Stimulated activated CD8-positive, alpha-beta memory T cell treated with anti-CD3 and anti-CD28 coated beads, Interleukin-12 subunit alpha, Interleukin-12 subunit beta, amount 100 ng/mL, for 1 hour (primary cell): ENCODE data around the gene SPATA16.
"Not testable (repeated sequence)": the region's sequence is repeated elsewhere in the genome, so short reads cannot be mapped to it uniquely, and the experiment has no call there.

Experiments used
- DNase-seq: peaks from one replicate; pipeline ENCODE4 v3.0.0-alpha.2; 2020; ENCODE audit warnings: low read depth

Gene SPATA16

DNA sequence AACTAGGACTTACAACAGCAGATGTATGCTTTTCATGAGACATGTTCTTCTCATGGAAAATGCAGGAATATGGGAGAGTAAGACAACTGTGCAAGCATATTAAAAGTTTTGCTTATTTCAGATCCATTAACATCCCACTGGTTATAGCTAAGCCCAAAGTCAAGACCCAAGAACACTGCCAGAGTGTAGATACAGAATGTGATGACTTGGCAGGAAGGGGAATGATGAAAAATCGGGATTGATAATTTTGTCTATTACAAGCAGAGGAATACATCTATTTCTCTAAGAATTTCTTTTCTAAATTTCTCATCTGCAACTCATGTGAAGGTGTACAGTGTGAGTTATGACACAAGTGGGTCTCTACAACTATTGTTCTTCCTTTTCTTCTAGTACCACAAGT is 76.4 kb downstream of the SPATA16 start:
- no peak for DNase-seq

- no peak for DNase-seq
Observed at GRCh38 chr3:173058229-173058628, 82.8 kb downstream of the SPATA16 start.

DNA sequence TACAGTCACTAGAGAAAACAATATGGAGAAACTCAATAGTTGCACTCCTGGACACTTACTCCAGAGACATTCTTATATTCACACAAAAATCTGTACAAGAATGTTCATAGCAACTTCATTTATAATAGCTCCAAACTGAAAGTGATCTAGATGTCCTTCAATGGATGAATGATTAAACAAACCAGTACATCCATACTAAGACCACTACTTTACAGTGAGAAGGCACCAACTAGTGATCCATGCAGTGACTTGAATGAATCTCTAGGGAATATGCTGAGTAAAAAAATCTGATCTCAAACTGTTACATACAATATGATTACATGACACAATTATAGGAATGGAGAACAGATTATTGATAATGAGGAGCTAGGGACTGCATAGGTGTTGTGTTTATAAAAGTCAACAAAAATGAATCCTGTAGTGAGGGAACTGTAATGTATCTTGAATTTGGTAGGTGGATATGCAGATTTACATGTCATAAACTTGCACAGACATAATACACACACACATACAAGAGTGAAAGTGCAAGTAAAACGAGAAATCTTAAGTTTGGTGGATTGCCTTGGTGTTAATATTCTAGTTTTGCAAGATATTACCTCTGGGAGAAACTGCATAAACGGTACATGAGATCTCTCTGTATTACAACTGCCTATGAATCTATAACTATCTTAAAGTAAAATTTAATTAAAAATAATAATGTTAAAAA is 85.7 kb downstream of the SPATA16 start:
- no peak for DNase-seq

DNA sequence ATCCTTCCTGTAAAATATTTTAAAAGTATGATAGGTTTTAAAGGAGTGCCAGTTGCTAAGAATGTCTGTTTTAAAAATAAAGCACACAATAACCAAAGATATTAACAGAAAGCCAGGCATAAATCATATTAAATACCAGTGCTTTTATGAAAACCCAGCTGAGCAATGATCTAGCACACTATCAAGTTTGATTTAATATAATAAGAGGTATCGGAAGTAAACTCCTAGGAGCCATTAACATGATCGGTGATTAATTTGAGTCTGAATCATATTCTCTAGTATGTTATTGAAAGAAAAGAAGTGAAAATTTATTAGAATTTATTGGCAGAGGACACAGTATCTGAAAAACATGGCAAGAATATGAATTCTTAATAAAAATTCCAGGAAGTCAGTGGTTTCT is 91.7 kb downstream of the SPATA16 start:
- no peak for DNase-seq

- DNase-seq: no peak
Observed at GRCh38 chr3:173045770-173046382, 95.2 kb downstream of the SPATA16 start.

DNA sequence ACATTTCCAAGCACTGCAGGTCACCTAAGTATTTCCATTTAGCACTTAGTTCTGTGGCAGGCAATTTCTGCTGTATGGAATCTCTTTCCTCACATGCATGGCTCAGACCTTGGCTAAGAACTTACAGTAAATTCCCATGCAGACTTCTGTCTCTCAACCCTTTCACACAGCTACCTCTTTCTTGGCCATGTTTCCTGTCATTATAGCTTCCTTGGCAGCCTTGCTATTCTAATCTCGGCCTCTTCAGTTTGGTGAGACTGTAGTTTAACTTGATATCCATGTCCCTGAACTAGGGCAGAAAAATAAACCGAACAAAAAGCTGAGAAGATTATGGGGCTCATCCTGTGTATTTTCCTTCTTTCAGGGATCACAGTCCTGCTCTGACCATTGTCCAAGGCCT is 96.0 kb downstream of the SPATA16 start:
- no peak for DNase-seq

DNA sequence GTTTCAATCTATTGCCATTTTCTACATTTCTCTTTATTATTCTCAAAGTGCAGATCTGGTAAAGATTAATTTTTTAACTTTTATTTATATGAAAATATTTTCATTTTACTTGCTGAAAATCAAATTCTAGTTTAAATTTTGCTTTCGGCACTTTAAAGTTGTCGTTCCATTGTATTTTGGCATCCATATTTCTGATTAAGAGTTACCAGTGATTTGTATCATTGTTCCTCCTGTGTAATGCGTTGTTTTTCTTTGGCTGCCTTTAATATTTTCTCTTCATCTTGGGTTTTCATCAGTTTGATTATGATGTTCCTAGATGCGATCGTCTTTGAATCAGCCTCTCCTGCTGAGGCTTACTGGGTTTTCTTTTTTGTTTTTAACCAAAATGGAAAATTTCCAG is 97.3 kb downstream of the SPATA16 start:
- no peak for DNase-seq

- no peak for DNase-seq
Observed at GRCh38 chr3:173038484-173038871, 102.6 kb downstream of the SPATA16 start.

GRCh38 chr3:173037840-173038483 is 103.1 kb downstream of the SPATA16 start:
- DNase-seq: no peak

- DNase-seq: no peak
Observed at GRCh38 chr3:173030273-173030672, 110.8 kb downstream of the SPATA16 start.

GRCh38 chr3:173028351-173028750 is 112.7 kb downstream of the SPATA16 start:
- no peak for DNase-seq

DNA sequence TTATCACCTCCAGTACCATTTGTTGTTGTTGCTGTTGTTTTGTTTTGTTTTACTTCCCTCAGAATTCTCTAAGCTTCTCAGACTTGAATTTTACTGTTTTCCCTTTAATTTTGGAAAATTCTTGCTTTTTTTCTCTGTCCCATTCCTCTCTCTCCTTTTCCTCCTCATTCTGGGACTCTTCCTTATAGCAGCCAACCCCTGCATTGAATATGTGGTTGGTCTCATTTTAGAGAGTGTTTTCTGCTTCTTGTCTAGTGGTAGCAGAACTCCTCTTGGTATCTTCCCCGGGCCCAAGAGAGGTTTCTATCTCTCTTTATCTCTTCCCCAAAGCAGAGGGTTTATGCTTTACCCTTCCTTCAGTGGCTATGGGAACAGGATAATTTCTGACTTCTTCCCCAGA is 113.6 kb downstream of the SPATA16 start:
- DNase-seq: no peak

DNA sequence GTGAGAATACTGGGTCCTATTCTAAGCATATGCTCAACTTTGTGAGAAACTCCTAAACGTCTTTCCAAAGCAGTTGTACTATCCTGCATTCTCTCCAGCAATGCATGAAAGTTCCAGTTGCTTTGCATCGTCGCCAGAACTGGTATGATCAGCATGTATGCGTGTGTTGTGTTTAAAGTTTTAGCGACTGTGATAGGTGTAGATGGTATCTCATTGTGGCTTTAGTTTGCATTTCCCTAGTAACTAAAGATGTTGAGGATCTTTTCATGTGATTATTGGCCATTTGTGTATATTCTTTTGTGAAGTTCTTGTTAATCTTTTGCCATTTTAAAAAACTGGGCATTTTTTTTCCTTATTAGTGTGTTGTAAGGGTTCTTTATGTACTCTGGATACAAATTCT is 115.1 kb downstream of the SPATA16 start:
- DNase-seq: no peak

- no peak for DNase-seq
Observed at GRCh38 chr3:173021547-173022185, 119.4 kb downstream of the SPATA16 start.

DNA sequence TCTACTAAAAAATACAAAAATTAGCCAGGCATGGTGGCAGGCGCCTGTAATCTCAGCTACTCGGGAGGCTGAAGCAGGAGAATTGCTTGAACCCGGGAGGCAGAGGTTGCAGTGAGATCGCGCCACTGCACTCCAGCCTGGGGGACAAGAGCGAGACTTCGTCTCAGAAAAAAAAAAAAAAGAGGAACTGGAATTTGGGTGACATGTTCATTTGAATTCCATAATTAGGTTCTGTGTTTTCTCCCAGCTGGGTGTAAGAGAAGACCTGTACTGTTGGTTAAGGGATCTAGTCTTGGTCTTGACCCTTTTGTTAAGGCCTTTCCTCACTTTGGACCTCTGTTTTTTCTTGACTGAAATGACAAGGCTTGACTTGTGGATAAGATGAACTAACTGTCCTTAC is 120.9 kb downstream of the SPATA16 start:
- DNase-seq: not testable (repeated sequence)

- no peak for DNase-seq
Observed at GRCh38 chr3:173019378-173019777, 121.7 kb downstream of the SPATA16 start.

GRCh38 chr3:173018758-173019157 is 122.3 kb downstream of the SPATA16 start:
- DNase-seq: no peak

DNA sequence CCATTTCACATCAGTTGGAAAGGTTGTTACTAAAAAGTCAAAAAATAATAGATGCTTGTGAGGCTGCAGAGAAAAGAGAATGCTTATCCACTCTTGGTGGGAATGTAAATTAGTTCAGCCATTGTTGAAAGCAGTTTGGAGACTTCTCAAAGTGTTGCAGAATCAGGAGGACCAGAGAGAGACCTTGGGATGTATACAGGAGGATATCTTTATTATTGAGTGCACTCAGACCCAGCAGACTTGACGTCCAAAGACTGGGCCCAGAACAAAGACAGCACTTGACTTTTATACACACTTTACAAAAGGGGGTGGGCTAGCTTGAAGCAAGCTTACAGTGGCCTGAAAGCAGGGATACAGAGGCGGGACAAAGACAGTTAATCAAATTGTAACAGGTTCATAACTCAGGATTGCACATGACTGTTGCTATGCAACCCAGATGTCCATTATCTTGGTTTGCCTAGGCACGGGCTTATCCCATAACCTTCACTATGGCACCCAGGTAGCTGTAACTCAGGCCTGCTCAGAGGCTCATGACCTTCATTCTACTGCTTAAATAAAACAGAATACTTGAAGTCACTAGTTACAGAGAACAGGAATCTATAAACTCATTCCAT is 127.7 kb downstream of the SPATA16 start:
- no peak for DNase-seq

DNA sequence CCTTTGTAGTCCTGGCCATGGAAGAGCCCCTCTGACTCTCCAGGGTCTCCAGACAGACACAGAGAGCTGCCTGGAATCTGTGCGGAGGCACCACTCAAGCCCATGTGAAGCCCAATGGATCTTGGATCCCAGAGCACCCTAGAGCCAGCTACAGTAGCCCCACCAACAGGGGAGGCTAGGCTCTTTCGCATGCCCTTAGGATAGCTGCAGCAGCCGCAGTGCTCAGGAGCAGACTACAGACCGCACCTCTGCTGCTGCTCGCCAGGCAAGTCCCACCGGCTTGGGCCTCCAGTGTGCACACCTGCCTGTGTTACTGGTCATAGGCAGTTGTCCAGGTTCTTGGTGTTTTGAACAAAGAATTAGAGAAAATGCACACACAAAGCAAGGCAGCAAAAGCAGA is 131.6 kb downstream of the SPATA16 start:
- no peak for DNase-seq

GRCh38 chr3:173008978-173009377 is 132.1 kb downstream of the SPATA16 start:
- no peak for DNase-seq

- DNase-seq: no peak
Observed at GRCh38 chr3:173007079-173007723, 133.8 kb downstream of the SPATA16 start.

- DNase-seq: no peak
Observed at GRCh38 chr3:173006006-173006405, 135.0 kb downstream of the SPATA16 start.
